Epithelial cell of prostate (primary cell): Measurements from ENCODE around the gene PRM3.

Source experiments
- DNase-seq: peaks from one replicate; pipeline ENCODE4 v3.0.0-alpha.2; 2011; ENCODE audit warnings: low read depth, low spot score
- H3K27ac ChIP-seq: fragments of 450-650 bp; 2 replicates; pipeline ENCODE4 v1.5.1; 2017; ENCODE audit warnings: mild to moderate bottlenecking

The PRM3 gene, protein sequence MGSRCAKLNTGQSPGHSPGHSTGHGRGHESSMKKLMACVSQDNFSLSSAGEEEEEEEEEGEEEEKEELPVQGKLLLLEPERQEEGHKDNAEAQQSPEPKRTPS

DNA sequence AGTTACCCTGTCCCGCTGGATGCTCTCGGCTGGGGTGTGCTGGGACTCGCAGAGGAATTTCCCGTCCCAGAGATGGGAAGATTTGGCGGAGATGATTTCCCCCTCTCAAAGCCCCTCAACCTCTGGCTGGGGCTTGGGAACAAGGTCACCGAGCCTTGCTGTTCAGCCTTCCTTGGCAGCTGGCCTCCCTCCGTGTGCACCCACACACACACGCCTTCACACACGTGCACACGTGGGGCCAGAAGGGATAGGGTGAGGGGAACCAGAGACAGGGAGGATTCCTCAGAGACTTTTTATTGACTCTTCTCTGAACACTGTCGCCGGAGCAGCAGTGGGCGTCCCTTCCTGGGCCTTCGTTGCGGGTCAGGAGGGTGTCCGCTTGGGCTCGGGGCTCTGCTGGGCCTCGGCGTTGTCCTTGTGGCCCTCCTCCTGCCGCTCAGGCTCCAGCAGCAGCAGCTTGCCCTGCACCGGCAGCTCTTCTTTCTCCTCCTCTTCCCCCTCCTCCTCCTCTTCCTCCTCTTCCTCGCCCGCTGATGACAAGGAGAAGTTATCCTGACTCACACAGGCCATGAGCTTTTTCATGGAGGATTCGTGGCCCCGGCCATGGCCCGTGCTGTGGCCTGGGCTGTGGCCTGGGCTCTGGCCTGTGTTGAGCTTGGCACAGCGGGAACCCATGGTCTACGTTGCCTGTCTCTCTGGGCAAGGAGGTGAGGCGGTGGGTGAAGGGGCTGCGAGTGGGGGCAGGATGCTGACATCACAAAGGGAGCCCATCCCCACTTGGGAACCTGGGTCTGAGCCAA, at the start of gene PRM3:
TSS of gene PRM3 (minus strand) at position 709 of the 800 bp plus-strand sequence. CDS start at position 675, 34 bp downstream.
- H3K27ac ChIP-seq = no peak within 1 kb of the TSS
- DNase-seq = no peak

DNA sequence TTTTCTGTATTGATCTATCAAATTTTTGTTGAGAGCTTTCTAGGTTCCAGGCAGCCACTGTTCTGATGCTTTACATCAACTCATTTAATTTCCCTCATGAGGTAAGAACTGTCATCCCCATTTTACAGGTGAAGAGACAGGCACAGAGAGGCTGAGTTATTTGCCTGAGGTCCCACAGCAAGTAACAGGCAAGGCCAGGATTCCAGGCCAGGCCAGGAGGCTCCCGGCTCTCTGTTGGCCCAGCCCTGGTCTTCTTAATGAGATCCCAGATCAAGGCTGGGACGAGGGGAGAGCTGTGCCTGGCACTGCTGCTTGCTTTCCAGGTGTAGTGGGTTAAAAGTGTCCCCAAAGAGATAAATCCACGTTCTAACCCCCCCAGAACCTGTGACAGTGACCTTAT, 49.4 kb upstream of the PRM3 start:
- no peak overlapping the region for H3K27ac ChIP-seq
- no peak for DNase-seq

DNA sequence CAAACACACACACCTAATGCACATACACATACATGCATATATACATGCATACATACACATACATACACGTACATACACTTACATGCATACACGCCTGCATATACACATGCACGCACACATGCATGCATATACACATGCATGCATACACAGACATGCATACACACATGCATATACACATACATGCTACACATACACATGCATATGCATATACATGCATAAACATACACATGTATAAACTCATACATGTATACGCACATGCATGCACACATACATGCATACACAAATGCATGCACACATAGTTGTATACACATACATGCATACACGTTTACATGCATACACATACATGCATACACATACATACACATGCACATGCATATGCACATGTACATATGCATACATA, 48.2 kb upstream of the PRM3 start:
- H3K27ac ChIP-seq = no peak overlapping the region
- no peak for DNase-seq

DNA sequence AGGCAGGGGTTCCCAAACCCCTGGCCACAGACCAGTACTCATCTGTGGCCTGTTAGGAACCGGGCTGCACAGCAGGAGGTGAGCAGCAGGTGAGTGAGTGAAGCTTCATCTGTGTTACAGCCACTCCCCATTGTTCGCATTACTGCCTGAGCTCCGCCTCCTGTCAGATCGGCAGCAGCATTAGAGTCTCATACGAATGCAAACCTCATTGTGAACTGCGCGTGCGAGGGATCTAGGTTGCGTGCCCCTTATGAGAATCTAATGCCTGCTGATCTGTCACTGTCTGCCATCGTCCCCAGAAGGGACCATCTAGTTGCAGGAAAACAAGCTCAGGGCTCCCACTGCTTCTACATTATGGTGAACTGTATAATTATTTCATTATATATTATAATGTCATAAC, 46.7 kb upstream of the PRM3 start:
- DNase-seq = no peak
- no peak overlapping the region for H3K27ac ChIP-seq

DNA sequence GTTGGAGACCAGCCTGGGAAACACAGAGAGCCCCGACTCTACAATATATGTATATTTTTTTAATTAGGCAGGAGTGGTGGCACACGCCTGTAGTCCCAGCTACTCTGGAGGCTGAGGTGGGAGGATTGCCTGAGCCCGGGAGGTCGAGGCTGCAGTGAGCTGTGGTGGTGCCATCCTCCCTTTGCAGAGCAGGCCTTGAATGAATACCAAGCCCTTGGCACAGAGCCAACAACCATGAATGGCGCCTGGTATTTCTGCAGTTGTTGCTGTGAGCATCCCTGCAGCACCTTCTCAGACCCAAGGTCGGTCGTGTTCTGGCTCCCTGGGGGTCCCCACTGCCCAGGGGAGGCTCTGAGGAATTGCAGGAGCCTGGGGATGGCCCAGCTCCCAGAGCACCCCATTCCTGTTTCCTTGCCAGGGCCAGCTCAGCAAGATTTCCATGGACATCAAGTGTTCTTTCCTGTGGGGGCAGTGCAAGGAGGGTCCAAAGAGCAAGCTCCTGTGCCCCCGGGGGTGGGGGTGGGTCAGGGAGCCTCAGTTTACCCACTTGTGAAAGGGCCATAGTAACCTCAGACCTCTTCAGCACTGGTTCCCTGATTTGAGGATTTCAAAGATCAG, 46.2 kb upstream of the PRM3 start:
- DNase-seq = no peak
- H3K27ac ChIP-seq = no peak overlapping the region

DNA sequence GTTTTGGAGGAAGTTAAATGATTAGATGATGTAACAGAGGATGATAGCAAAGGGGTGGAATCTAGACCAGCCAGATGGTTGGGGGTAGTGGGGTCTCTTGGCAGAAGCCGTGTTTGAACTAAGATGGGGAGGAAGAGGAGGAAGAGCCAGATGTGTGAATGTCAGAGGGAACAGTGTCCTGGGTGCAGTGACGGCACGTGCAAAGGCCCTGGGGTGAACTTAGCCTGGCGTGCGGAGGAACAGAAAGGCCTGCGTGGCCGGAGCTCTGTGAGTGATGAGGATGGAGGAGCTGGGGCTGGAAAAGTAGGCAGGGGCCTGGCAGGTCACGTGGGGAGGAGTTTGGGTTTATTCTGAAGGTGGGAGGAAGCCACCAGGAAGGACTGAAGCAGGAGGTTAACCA, 45.4 kb upstream of the PRM3 start:
- no peak for DNase-seq
- H3K27ac ChIP-seq = no peak overlapping the region

DNA sequence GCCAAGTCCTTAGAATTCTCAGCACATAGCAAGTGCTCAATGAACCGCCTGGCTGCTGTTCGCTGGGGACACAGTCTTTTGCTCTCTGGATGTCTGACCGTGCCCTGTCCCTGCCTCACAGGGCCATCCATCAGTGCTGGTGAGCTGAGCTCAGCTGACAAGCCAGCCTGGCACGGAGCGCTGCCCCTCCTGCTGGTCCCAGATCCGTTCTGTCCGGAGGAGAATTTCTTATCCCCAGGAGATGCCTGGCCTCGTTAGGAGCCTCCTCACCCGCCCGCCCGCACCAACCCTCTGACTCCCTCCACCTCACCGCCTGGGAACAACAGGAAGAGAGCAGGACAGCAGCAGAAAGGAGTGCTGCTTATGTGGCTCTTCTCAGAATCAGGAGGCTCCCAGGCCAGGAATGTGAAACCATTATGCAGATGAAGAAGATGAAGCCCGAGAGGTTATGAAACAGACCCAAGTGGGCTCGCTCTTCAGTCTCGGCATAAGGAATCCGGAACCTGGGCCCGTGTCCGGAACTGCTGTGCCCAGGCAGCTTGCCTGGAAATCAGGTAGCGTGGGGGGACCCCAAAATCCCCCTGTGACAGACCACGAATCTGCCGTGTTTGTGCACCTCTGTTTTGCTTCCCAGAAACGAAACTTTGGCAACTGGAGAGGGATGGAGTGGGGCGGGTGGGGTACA, 43.0 kb upstream of the PRM3 start:
- no peak for DNase-seq
- H3K27ac ChIP-seq = no peak overlapping the region

DNA sequence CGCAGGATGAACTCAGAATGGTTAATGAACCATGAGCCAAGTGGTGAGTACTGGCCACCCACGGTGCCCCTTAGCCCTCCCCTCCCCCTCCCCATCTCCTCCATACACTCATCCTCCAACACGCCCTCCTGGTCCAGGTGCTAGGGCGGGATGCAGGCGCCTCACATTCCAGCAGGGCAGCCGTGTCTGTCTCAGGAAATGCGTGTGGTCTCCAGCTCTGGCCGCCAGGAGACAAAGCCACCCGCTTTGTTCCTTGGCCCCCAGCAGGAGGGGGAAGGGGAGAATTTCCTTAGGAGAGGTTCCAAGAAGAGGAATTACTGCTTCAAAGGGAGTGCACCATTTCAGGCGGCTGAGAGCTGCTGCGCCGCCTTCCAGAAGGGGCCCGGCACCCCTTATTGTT, 42.1 kb upstream of the PRM3 start:
- no peak overlapping the region for H3K27ac ChIP-seq
- DNase-seq = no peak

DNA sequence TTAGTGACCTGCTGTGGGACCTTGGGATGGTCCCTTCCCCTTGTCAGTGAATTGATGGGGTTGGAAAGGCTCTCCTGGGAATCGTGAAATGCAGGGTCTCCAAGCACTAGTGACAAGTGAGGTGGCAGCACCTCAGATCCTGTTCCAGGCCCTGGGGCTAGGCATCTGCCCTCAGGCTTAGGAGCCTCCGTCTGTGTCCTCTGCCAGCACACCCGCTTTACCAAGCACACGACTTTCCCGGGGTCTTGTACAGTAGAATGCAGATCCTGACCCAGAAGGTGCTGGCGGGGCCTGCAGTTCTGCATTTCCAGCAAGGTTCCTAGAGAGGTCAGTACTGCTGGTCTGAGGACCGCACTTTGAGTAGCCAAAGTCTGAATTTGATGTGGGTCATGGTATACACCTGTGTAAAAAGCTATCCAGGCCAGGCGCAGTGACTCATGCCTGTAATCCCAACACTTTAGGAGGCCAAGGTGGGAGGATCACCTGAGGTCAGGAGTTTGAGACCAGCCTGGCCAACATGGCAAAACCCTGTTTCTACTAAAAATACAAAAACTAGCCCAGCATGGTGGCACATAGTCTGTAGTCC, 41.0 kb upstream of the PRM3 start:
- H3K27ac ChIP-seq = no peak overlapping the region
- no peak for DNase-seq

DNA sequence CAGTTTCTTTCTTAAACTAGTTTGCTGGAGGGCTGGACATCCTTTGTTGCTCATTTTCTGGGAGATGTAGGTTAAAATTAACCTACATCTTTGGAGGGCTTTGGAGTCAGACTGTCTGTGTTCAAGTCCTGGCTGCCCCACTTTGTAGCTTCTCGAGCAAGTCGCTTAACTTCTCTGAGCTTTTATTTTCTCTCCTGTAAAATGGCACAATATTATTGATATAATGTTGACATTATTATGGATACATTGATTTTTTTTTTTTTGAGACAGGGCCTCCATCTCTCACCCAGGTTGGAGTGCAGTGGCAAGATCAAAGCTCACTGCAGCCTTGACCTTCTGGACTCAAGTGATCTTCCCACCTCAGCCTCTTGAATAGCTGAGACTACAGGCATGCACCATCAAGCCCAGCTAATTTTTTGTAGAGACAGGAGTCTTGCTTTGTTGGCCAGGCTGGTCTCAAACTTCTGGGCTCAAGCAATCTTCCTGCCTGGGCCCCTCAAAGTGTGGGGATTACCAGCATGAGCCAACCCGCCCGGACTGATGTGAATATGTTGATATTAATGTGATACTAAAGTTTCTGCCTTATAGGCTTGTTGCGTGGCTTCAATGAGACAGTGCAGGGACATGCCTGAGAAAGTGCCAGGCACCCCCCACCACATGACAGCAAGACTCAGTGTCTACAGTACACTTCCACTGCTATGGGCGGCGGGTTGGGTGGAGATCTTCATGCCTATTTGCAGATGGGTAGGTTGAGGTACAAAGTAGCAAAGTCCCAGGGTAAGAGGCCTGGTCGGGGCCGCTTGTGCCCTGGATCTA, 40.3 kb upstream of the PRM3 start:
- H3K27ac ChIP-seq = no peak overlapping the region
- no peak for DNase-seq

DNA sequence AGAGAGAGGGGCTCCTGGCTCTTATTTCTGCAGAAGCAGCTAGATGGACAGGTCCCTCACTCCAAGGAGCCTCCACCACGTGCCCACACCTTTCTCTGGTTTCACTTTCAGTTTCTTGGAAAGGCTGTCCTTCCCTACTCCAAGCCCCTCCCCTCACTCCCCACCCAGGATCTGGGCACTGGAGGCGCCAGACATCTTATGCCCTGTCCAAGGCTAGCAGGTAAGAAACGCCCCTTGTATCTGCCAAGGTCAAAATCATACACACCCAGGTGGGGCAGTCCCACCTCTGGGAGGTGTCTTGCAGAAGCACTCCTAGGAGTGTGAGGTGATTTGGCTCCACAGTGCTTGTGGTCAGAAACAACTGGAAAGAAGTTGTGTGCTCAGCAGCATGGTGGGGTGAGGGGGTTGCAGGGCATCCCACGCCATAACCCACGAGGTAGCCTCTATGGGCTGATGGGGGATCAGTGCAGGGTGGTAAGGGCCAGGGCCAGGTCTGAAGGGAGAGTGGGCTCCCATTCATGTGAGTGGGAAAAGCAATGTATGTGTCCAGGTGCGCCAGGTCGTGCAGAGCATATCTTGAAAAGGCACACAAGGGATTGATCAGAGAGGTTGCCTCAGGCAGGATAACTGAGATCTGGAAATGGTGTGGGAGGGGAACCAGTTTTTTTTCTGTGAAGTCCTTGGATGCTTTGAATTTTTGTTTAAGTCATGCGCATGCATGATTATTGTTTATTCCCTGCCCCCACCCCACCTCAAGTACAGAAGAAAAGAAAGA, 39.5 kb upstream of the PRM3 start:
- no peak overlapping the region for H3K27ac ChIP-seq
- no peak for DNase-seq

DNA sequence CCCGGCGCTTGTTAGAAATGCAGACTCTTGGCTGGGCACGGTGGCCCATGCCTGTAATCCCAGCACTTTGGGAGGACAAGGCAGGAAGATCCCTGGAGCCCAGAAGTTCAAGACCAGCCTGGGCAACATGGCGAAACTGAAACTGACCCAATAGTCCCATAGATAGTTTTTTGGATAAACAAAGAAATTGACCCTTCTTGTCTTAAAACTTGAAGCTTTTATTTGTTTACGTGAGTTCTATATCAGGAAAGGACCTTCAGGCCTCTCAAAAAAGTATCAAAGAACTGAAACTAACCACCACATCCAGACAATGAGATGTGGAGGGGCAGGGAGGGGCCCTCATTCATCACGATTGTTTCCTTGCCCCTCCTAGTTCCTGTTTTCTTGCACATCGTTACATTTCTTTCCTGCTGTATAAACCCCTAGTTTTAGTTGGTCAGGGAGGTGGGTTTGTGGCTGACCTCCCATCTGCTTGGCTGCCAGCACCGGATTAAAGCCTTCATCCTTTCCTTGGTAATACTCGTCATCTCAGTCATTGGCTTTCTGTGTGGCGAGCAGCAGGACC, 37.6 kb upstream of the PRM3 start:
- DNase-seq = no peak
- H3K27ac ChIP-seq = no peak overlapping the region

DNA sequence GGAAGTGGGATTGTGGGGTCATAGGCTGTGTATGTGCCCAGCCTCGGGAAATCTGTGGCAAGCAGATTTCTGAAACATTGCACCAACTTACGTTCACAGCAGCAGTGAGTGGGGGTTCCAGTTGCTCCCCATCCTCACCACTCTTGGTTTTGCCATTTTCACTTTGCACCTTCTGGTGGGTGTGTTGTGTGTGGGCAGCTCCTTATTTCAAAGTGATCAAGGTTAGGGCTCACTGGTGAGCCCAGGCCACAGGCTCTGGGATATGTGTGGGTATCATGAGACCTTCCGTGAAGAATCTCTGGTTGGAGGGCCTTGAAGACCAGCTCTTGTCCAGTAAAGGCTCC, 37.2 kb upstream of the PRM3 start:
- no peak for DNase-seq
- H3K27ac ChIP-seq = no peak overlapping the region

DNA sequence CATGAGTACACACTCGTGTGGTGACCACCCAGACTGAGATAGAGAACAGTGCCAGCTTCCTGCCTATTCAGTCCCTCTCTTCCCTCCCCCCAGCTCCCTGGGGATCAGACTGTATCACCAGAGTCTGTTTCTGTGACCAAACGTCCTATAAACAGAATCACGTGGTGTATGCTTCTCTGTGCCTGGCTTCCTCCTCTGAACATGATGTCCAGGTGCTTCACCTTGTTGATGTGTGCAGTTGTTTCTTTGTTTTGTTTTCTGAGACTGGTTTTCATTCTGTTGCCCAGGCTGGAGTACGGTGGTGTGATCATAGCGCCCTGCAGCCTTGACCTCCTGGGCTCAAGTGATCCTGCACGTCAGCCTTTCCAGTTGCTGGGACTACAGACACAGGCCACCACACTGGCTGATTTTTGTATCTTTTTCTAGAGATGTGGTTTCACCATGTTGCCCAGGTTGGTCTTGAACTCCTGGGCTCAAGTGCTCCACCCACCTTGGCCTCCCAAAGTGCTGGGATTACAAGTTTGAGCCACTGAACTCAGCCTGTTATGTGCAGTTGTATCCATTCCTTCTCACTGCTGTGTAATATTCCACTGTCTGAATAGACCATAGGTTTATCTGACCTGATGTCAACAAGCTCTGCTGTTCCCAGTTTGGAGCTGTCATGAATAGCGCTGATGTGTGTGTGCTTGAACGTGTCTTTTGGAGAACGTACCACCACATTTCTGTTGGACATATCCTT, 36.6 kb upstream of the PRM3 start:
- no peak for DNase-seq

DNA sequence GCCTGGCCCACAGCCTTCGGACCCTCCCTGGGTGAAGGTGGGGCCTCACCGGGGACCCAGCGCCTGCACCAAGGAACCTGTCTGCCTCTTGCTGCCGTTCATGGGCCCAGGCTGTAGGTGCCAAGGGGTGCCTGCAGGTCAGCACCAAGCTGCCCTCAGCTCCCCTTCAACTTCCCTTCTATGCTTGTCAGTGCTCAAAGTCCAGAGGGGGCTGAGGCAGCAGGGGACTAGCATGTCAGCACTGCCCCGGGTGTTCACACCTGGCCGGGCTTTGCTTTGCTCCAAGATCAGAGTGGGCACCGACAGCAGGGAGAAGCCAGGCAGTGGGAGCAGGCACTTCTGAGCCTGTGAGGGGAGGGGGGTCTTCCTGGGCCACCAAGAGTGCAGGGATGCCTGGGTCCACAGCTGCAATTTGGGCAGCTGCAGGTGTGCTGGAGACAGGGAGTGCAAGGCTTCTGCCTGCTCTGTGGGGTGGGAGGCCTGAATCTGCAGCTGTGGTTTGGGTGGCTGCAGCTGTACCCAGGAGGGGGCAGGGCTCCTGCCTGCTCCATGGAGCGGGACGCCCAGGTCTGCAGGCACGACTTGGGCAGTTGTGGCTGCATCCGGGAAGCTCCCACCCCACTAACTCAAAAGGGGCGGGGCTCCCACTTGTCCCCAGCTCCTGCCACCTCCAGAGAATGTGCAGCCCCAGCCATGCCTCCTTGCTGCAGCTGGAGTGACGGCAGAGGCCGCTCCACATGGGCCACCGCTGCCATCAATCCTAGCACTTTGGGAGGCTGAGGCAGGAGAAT, 35.3 kb upstream of the PRM3 start:
- H3K27ac ChIP-seq = no peak overlapping the region
- DNase-seq = no peak

More for the DNA sequence above, 36.6 kb upstream of the PRM3 start:
- no peak overlapping the region for H3K27ac ChIP-seq

DNA sequence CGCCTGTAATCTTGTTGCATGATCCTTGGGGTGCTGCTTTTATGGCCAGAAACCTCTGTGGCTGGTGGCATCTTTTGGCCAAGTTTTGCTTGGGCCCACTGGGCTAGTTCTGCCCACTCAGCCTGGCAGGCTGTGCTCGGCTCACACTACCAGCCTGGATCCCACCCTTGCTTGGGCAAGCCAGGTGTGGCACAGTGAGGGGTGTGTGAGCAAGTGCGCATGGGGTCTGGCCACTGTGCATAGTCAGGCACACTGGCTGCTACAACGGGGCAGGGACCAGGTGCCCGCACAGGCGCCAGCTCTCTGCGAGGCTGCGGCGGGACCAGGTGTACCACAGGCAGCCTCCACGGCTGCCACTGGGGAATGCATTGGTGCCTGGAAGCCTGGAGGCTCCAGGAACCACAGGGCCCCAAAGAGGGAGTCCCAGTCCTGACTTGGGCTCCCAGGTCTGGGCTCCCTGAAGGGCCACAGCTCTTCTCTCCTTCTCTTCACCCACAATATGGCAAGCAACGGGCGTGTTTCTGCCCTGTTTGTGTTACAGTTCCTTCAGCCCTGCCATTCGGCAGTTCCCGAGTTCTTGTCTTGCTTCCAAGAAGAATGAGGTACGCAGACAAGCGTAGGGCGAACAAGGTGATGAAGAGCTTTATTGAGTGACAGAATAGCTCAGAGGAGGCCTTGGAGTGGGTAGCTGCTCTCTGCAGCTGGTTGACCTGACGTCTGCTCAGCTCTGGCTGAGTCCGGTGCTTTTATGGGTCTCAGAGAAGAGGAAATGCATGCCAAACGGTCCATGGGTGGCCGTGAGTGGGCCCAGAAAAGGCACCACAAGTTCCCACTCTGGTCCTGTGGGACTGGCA, 34.4 kb upstream of the PRM3 start:
- no peak for DNase-seq
- no peak overlapping the region for H3K27ac ChIP-seq
